SW 1271 (cell line): ENCODE data around the gene SGK2.
A peak's percentile ranks its signal among the peaks of the same experiment; 100 is the strongest.

ENCODE experiments used
- DNase-seq, 2 experiments: peaks; one replicate each; lab custom pipeline; 2025; lab: John Stamatoyannopoulos, UW

Gene SGK2

DNA sequence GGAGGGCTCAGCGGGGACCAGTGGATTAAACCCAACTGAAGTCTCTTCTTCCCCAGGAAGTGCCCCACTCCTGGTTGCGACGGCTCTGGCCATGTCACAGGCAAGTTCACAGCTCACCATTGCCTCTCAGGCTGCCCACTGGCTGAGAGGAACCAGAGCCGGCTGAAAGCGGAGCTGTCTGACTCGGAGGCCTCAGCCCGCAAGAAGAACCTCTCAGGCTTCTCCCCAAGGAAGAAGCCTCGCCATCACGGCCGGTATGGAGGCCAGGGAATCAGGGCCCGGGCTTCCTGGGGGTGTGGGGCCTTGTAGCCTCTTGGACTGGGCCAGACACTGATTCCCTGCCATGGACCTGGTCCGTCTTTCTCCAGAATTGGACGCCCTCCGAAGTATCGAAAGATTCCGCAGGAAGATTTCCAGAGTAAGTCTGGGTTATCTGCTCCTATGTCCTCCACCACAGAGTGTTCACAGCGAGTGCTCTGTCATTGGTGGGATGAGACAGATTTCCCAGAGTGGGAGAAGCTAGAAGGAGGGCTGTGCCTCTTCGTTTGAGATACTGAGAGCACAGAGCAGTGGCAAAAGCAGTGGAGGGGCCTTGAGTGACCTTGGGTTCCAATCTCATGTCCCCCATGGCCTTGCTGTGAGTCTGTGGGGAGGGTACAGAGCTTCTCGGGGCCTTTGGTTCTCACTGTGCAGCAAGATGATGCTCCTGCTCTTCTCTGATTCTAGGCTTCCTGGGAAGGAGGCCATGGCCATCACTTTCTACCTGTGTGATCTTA, 22.6 kb upstream of the SGK2 start:
- no peak for DNase-seq

- DNase-seq = no peak
Measured at GRCh38 chr20:43536817-43537440, 21.9 kb upstream of the SGK2 start.

DNA sequence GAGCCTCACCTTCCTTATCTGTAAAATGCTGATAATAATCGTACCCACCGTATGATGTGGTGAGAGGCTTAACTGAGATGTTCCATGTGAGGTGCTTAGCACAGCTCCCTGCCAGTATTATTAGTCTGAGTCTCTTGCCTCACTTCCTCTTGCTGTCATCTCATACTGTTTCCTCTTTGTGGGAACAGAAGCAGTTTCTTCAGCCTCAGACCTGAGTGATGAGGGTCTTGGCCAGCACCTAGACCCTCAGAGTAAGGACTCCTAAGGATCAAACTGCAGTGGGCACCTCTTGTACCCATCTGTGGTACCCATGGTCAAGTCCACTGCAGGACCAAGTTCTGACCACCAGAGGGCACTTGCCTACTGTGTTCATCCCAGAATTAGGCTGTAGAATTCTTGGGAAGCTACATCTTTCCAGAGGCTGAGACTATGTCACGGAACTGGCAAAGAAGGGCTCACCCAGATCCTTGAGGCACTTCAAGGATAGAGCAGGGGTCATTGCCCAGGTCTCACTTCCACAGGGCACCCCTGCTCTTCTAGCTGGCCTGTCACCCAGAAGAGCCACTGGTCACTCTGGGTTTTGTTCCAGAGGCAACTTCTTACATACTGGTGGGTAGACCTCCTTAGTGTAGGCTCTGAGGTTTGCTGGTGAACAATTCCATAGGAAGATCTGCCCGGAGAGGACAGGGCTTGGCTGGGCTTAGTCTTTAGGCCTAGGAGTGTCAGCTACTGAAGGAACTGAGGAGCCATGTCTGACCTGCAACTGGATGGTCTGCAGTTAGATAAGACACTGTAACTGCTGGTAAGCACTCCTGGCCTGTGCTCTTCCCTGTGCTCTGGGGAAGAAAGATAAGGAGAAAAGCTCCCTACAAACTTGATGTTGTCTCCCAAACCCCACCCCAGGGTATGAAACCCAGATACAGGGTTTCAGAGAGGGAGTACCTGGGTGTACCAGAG, 20.6 kb upstream of the SGK2 start:
- DNase-seq = peak in 1 of 2 experiments; percentile 41

GRCh38 chr20:43538878-43539700, 19.7 kb upstream of the SGK2 start:
- no peak for DNase-seq

DNA sequence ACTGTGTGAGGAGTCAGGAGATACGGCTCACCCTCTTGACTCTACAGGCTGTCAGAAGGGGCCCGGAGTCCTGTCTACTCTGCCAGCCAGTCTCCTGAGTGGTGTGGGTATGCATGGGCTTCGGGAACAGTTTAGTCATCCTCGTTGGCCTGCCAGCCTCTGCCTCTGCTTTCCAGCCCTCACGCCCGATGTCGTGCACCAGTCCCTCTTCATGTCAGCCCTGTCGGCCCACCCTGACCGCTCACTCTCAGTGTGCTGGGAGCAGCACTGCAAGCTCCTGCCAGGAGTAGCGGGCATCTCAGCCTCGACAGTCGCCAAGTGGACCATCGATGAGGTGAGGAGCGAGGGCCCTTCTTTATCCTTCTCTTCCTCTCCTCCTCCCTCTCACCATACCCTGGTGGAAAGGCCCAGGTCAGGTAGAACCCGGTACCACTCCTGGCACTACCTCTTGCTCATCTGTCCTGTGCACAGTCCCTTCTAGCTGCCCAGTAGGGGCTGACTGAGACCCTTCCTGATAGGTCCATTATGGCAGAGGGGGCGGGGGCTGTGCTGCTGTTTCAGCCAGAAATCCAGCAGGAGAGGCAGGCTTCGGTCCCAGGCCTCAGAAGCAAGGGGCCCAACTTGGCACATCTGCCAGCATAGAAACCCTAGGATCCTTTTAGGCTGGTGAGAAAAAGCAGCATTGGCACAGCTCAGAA, 18.7 kb upstream of the SGK2 start:
- no peak for DNase-seq

- DNase-seq = no peak
Measured at GRCh38 chr20:43540673-43541060, 18.2 kb upstream of the SGK2 start.

GRCh38 chr20:43541214-43541613, 17.6 kb upstream of the SGK2 start:
- no peak for DNase-seq

DNA sequence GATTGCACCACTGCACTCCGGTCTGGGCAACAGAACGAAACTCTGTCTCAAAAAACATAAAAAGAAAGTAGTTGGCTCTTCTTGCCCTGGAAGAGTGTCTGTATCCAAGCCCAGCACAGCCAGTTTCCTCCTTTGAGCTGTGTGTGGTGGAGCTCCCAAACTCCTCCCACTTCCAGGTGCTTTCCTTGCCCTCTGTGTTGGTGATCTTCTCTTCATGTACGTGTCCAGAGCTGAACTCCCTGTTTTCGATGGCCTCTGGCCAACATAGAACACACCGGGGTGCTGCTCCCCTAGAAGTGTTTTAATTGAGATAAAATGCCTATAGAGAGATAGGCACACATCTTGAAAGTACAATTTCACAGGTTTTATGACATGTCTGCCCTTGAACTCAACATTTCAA, 16.7 kb upstream of the SGK2 start:
- no peak for DNase-seq

DNA sequence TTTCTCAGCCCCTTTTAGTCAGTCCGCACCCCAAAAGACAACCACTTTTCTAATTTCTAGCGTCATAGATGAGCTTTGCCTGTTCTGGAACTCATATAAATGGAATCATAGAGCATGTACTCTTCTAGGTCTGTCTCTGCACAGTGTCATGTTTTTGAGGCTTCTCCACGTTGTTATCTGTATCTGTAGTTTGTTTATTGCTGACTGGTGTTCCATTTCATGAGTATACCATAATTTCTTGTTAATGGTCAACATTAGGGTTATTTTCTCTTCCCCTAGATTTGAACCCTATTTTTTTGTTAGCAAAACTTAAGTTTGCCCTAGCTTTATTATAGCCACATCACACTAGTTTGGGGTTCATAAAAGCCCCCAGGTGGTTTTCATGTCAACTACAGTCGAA, 16.2 kb upstream of the SGK2 start:
- DNase-seq = no peak

DNA sequence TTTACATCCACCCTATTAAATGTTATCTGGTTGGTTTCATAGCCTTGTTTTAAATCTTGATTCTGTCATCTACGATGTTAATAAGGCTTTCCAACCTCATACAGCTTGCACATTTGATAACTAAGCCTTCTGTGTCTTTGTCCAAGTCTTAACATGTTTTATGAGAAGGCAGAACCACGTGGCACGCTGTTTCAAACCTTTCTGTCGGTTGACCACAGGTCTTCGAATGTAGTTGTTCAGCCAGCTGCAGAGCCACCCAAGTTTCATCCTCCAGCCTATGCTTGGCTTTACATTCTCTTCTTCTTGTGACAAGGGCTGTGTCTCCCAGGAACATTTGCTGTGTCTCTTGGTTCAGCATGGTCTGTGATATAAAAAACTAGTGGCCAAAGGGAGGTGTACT, 15.7 kb upstream of the SGK2 start:
- no peak for DNase-seq

DNA sequence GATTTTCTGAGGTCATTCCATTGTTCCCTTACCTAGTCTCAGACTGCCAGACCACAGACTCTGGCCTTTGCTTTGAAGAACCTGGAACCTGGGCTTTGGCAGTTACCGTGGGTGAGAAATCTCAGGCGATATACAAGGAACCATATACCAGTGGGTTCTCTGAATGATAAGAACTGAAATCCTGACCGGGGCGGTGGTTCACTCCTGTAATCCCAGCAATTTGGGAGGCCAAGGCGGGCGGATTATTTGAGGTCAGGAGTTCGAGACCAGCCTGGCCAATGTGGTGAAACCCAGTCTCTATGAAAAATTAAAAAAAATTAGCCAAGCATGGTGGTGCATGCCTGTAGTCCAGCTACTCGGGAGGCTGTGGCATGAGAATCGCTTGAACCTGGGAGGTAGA, 14.3 kb upstream of the SGK2 start:
- no peak for DNase-seq

GRCh38 chr20:43545837-43546578, 12.8 kb upstream of the SGK2 start:
- no peak for DNase-seq

- no peak for DNase-seq
Measured at GRCh38 chr20:43548273-43548880, 10.4 kb upstream of the SGK2 start.

- no peak for DNase-seq
Measured at GRCh38 chr20:43549416-43550065, 9.3 kb upstream of the SGK2 start.

DNA sequence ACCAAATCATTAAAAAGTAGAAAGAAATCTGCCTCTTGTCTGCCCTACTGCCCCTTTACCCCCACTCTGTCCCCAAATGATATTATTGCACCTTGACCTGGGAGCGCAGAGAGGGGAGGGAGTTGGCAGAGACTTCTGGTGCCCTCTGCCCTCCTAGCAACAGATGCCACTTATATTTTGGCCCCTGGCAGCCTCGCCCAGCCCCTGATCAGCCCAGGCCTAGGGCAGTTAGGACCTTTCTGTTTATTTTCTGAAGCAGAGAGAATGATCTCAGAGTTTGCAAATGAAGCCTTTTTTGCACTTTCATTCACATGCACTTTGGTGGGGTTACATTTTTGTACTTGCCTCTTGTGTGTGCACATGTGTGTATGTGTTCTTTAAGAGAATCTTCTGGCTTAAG, 8.4 kb upstream of the SGK2 start:
- DNase-seq = no peak

DNA sequence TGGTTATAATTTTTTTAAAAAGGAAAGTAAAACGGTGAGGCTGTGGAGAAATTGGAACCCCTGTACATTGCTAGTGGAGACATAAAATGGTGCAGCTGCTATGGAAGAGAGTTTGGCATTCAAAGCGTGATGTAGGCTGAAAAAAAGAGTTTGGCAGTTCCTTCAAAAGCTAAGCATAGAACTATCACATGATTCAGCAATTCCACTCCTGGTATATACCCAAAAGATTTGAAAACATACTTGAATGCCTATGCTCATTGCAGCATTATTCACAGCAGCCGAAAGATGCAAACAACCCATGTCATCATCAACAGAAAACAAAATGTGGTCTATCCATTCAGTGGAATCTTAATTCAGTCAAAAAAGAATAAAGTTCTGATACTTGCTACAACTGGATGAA, 4.5 kb upstream of the SGK2 start:
- no peak for DNase-seq

GRCh38 chr20:43559147-43559987, 540 bp downstream of the SGK2 start:
- no peak for DNase-seq

- no peak for DNase-seq
Measured at GRCh38 chr20:43560974-43561373, 2.1 kb downstream of the SGK2 start.

DNA sequence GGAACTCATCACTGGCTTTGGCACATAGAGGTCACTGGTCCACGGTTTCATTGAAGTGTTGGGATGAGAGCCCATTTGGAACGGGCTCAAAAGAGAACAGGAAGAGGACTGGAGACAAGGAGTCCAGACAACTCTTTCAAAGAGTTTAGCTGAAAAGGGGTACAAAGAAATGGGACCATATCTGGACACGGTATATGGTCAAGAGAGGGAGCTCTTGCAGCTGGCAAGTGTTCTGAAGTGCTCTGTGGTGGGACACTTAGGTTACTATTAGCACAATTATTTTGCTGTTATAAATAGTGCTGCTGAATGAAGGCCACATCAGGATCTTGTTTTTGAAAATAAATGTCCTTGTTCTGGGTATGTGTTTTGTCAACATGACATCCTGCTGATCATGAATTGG, 4.6 kb downstream of the SGK2 start:
- DNase-seq = no peak
